ENCODE measurements around the gene CRCP.

Gene CRCP

DNA sequence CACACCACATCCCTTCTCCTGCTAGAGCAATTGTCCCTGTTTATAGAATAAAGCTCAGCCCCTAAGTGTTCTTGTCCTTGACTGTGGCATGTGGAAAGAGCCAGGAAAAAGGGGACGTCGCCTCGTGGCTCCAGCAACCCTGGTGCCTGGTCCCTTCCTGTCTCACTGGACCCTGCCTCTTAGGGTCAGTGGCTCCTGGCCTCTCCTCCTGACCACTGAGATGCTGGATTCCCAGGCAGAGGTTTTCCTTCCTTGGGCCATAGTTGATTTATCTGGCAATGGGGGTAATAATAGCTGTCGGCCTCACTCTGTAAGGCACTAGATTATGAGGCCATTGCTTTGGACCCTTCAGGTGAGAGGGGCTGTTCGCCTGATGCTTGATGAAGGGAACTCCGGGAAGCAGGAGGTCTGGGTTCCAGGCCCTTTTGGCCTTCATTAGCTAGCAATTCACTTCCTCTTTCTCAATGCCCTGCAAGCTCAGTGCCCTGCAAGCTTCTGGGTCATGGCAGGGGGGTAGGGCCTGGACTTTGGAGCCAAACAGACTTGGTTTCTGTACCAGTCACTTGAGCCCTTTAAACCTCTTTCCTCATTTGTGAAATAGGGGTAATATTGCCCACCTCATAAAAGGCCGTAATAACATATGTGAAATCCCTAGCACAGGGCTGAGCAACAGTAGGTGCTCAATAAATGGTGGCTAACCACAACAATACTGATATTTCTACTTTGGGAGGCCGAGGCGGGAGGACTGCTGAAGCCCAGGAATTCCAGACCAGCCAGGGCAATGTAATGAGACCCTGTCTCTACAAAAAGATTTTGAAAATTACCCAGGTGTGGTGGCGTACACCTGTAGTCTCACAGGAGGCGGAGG is 38.0 kb upstream of the CRCP start:
- no peaks in the 10 kb centered on the region for H3K36me3 ChIP-seq (replicated peaks)
- in situ Hi-C loops (cut with HindIII; ENCODE audit: low pct_ligation_motif_present, low sequenced_read_pairs): no loop called here
- no peak for DNase-seq
- no peaks in the 10 kb centered on the region for H3K27me3 ChIP-seq (replicated peaks)
- TF ChIP-seq, protein P1, sequence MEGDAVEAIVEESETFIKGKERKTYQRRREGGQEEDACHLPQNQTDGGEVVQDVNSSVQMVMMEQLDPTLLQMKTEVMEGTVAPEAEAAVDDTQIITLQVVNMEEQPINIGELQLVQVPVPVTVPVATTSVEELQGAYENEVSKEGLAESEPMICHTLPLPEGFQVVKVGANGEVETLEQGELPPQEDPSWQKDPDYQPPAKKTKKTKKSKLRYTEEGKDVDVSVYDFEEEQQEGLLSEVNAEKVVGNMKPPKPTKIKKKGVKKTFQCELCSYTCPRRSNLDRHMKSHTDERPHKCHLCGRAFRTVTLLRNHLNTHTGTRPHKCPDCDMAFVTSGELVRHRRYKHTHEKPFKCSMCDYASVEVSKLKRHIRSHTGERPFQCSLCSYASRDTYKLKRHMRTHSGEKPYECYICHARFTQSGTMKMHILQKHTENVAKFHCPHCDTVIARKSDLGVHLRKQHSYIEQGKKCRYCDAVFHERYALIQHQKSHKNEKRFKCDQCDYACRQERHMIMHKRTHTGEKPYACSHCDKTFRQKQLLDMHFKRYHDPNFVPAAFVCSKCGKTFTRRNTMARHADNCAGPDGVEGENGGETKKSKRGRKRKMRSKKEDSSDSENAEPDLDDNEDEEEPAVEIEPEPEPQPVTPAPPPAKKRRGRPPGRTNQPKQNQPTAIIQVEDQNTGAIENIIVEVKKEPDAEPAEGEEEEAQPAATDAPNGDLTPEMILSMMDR (IDR thresholded peaks at IDR 0.05; ENCODE audit: low read depth, low read length, missing control alignments): no peak
- H3K27ac ChIP-seq: no peak overlapping the region
- peak overlapping the region; percentile 90 for H3K4me3 ChIP-seq (ENCODE audit: low read depth, low read length)

DNA sequence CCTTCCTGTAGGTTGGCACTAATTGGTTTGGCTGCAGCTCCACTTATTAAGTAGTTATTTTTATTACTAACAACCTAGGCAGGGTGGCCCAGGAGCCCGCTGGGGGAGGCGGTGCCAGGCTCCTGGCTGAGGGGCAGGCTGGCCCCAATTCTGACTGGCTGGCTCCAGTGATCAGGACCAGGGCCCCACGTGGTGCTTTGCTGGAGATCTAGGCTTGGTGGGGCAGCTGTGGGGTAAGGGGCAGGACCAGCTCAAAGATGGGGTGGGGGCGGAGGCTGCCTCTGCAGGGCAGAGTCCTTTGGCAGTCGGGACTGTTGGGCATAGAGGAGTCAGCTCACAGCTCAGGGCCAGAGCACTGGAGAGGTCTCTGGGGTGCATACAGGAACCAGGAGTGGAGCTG is 36.6 kb upstream of the CRCP start:
- no peak for DNase-seq
- TF ChIP-seq, protein P1 (IDR thresholded peaks at IDR 0.05; ENCODE audit: low read depth, low read length, missing control alignments): no peak
- H3K27ac ChIP-seq: no peak overlapping the region
- H3K4me3 ChIP-seq (ENCODE audit: low read depth, low read length): no peak overlapping the region
- H3K27me3 ChIP-seq (replicated peaks): no peaks in the 10 kb centered on the region
- peaks cover 5% of the 10 kb centered on the region for H3K36me3 ChIP-seq (replicated peaks)
- in situ Hi-C loops (cut with HindIII; ENCODE audit: low pct_ligation_motif_present, low sequenced_read_pairs): no loop called here

DNA sequence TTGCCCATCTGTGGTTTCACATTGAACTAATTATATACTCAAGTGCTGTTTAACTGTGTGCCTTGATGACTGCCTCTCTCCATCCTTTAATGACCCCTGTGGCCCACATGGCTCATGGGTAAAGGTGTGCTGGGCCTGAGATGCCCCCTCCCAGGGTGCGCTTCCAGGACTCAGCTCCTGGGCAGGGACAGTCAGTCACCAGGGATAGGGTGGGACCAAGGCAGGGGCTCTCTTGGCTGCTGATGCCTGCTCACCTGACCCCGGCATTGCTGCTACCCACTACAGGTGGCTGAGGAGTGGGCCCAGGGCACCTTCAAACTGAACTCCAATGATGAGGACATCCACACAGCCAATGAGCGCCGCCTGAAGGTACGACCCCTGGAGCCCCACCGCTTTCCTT is 32.6 kb upstream of the CRCP start:
- DNase-seq: no peak
- H3K36me3 ChIP-seq (replicated peaks): peaks cover 11% of the 10 kb centered on the region
- no peaks in the 10 kb centered on the region for H3K27me3 ChIP-seq (replicated peaks)
- no peak overlapping the region for H3K4me3 ChIP-seq (ENCODE audit: low read depth, low read length)
- TF ChIP-seq, protein P1 (IDR thresholded peaks at IDR 0.05; ENCODE audit: low read depth, low read length, missing control alignments): no peak
- in situ Hi-C loops (cut with HindIII; ENCODE audit: low pct_ligation_motif_present, low sequenced_read_pairs): no loop called here
- no peak overlapping the region for H3K27ac ChIP-seq

DNA sequence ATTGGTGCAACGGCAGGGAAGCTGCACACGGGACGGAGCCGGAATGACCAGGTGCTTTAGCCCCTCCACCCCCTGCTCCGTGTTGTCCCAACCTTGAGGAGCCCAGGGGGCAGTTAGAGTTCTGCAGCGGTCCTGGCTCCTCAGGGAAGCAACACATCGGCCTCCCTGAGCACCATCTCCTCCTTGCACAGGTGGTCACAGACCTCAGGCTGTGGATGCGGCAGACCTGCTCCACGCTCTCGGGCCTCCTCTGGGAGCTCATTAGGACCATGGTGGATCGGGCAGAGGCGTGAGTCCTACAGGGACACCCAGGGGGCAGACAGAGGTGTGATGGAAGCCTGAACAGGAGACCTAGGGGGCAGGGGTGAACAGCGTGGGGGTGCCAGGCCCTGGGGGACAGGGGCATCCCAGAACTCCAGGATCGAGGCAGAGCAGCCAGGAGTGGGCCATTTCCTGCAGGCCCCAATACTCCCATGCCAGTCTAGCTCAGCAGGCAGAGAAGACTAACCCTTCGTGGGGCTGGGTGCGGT is 31.7 kb upstream of the CRCP start:
- Histone ChIP-seq H3K27ac (no peak overlapping the region), H3K27me3 (replicated peaks) (no peaks in the 10 kb centered on the region), H3K36me3 (replicated peaks) (peaks cover 19% of the 10 kb centered on the region), H3K4me3 (ENCODE audit: low read depth, low read length) (no peak overlapping the region)
- in situ Hi-C loops (cut with HindIII; ENCODE audit: low pct_ligation_motif_present, low sequenced_read_pairs): no loop called here
- TF ChIP-seq, protein P1 (IDR thresholded peaks at IDR 0.05; ENCODE audit: low read depth, low read length, missing control alignments): no peak
- DNase-seq: no peak

DNA sequence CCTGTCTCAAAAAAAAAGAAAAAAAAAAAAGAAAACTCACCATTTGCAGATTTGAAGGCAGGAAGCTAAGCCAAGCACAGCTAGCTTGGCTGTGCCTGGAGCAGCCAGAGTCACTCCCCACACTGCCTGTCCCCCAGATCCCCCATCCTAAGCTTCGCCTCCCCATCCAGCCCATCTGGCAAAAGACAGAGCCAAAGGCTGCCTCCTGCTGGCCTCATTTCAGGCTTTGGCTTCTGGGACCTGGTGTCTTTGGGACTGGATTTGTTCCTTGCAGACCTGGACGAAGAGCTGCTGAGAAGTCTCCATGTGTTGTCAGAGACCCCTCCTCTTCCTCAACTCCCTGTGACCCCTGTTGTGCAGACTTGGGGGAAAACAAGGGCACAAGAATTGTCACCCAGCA is 31.0 kb upstream of the CRCP start:
- DNase-seq: no peak
- in situ Hi-C loops (cut with HindIII; ENCODE audit: low pct_ligation_motif_present, low sequenced_read_pairs): no loop called here

More for the DNA sequence above, 31.0 kb upstream of the CRCP start:
- Histone ChIP-seq H3K4me3 (ENCODE audit: low read depth, low read length) (no peak overlapping the region), H3K27ac (no peak overlapping the region), H3K36me3 (replicated peaks) (peaks cover 19% of the 10 kb centered on the region), H3K27me3 (replicated peaks) (no peaks in the 10 kb centered on the region)
- TF ChIP-seq, protein P1 (IDR thresholded peaks at IDR 0.05; ENCODE audit: low read depth, low read length, missing control alignments): peak; percentile 31
